Keratinocyte (primary cell): ENCODE data around the gene SF3A1.

Source experiments
- CTCF ChIP-seq, 3 experiments: IDR thresholded peaks in 1 of 3; conservative IDR thresholded peaks in 1 of 3; optimal IDR thresholded peaks in 1 of 3; 2 replicates in 2 of 3; 3 replicates in 1 of 3; pipeline versions ENCODE3 to v1.5.1; 2011; ENCODE audit warnings: low read length in 3 of 3, mild to moderate bottlenecking in 3 of 3, moderate library complexity in 2 of 3, control low read depth in 1 of 3, inconsistent platforms in 1 of 3; ENCODE audit not compliant: insufficient read depth in 2 of 3; ENCODE audit errors: extremely low read depth in 1 of 3
- EZH2 ChIP-seq: IDR thresholded peaks from one replicate; pipeline ENCODE4 v1.6.1; 2012; ENCODE audit warnings: inconsistent platforms, mild to moderate bottlenecking, low read length, moderate library complexity

- TF ChIP-seq CTCF (optimal IDR thresholded peaks at IDR 0.05 in 1 of 3, IDR thresholded peaks at IDR 0.05 in 1 of 3, conservative IDR thresholded peaks at IDR 0.05 in 1 of 3; ENCODE audit: extremely low read depth in 1 of 3, insufficient read depth in 2 of 3, low read length in 3 of 3) (no peak), EZH2 (no peak)
Observed at GRCh38 chr22:30373331-30374325, 16.9 kb upstream of the SF3A1 start.
